HG03097 (cell line): ENCODE results near the gene NAGS.
"Not testable (repeated sequence)": the region's sequence is repeated elsewhere in the genome, so short reads cannot be mapped to it uniquely, and the experiment has no call there.

Experiments used
- ATAC-seq: cut with Tn5 transposase; IDR thresholded peaks from one replicate; pipeline ENCODE4 v1.9.1; 2021; ENCODE audit not compliant: unreplicated experiment, low FRiP score

NAGS gene

GRCh38 chr17:43983515-43984411, 20.7 kb upstream of the NAGS start:
- ATAC-seq: no peak

GRCh38 chr17:43984521-43984920, 19.9 kb upstream of the NAGS start:
- ATAC-seq: no peak

GRCh38 chr17:43986225-43986981, 18.0 kb upstream of the NAGS start:
- no peak for ATAC-seq

- ATAC-seq: no peak
Measured at GRCh38 chr17:43987131-43988021, 17.0 kb upstream of the NAGS start.

GRCh38 chr17:43988301-43988700, 16.1 kb upstream of the NAGS start:
- ATAC-seq: no peak

- ATAC-seq: no peak
Measured at GRCh38 chr17:43992641-43993040, 11.8 kb upstream of the NAGS start.

GRCh38 chr17:43994272-43995149, 9.9 kb upstream of the NAGS start:
- no peak for ATAC-seq

- no peak for ATAC-seq
Measured at GRCh38 chr17:43995150-43995471, 9.3 kb upstream of the NAGS start.

- not testable (repeated sequence) for ATAC-seq
Measured at GRCh38 chr17:43997180-43997579, 7.2 kb upstream of the NAGS start.

- no peak for ATAC-seq
Measured at GRCh38 chr17:43998552-43998951, 5.9 kb upstream of the NAGS start.

GRCh38 chr17:43999024-43999423, 5.4 kb upstream of the NAGS start:
- ATAC-seq: no peak

GRCh38 chr17:44000141-44000860, 4.1 kb upstream of the NAGS start:
- ATAC-seq: no peak

- no peak for ATAC-seq
Measured at GRCh38 chr17:44000871-44001460, 3.5 kb upstream of the NAGS start.

GRCh38 chr17:44001461-44001920, 2.9 kb upstream of the NAGS start:
- ATAC-seq: no peak

- ATAC-seq: no peak
Measured at GRCh38 chr17:44002141-44002848, 2.1 kb upstream of the NAGS start.

GRCh38 chr17:44004761-44005526, 522 bp downstream of the NAGS start:
- no peak for ATAC-seq

GRCh38 chr17:44005527-44006271, 1.3 kb downstream of the NAGS start:
- no peak for ATAC-seq
